Measurements from ENCODE around the gene RAX.

DNA sequence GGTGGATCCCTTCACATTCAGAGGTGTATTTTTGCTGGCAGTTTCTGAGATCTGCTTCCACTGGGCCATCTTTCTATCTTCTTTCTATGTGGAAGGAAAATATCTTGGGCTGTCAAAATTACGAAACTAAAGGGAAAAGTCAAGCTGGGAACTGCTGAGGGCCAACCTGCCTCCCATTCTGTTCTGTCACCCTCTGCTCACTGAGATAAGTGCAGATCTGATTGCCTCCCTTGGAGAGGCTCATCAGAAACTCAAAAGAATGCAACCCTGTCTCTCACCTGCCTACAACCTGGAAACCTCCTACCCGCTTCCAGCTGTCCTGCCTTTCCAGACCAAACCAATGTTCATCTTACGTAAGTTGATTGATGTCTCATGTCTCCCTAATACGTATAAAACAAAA lies 26.5 kb downstream of the RAX start:
- TF ChIP-seq, protein P1, sequence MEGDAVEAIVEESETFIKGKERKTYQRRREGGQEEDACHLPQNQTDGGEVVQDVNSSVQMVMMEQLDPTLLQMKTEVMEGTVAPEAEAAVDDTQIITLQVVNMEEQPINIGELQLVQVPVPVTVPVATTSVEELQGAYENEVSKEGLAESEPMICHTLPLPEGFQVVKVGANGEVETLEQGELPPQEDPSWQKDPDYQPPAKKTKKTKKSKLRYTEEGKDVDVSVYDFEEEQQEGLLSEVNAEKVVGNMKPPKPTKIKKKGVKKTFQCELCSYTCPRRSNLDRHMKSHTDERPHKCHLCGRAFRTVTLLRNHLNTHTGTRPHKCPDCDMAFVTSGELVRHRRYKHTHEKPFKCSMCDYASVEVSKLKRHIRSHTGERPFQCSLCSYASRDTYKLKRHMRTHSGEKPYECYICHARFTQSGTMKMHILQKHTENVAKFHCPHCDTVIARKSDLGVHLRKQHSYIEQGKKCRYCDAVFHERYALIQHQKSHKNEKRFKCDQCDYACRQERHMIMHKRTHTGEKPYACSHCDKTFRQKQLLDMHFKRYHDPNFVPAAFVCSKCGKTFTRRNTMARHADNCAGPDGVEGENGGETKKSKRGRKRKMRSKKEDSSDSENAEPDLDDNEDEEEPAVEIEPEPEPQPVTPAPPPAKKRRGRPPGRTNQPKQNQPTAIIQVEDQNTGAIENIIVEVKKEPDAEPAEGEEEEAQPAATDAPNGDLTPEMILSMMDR (IDR thresholded peaks at IDR 0.05; ENCODE audit: control extremely low read depth in 1 of 3, insufficient read depth in 1 of 3, low read depth in 1 of 3, low read length in 3 of 3) = no peak
- TF ChIP-seq MAFK (IDR thresholded peaks at IDR 0.05; ENCODE audit: low read depth, low read length) = no peak
- no peak for TF ChIP-seq EZH2 (IDR thresholded peaks at IDR 0.05; ENCODE audit: low read depth, low read length, severe bottlenecking)
- no peak for TF ChIP-seq CEBPB (IDR thresholded peaks at IDR 0.05; ENCODE audit: low read depth, low read length)
- no peak for TF ChIP-seq RBBP5 (IDR thresholded peaks at IDR 0.05; ENCODE audit: borderline replicate concordance, low read depth, low read length)
- TF ChIP-seq GABPA (IDR thresholded peaks at IDR 0.05; ENCODE audit: borderline replicate concordance, insufficient read depth, low read length) = no peak
